DND-41 (cell line): ENCODE results near the gene P2RX5.
A peak's percentile ranks its signal among the peaks of the same experiment; 100 is the strongest.

Experiments
- ATAC-seq: fragments of 200-7000 bp; cut with Tn5 transposase; 3 replicates; pipeline ENCODE4 v1.9.1; 2021; ENCODE audit warnings: low read depth; ENCODE audit not compliant: insufficient read depth
- DNase-seq: peaks from one replicate; pipeline ENCODE4 v3.0.0-alpha.2; 2020
- H2AFZ ChIP-seq: 2 replicates; pipeline ENCODE4 v1.6.0; 2012; ENCODE audit warnings: low read depth, low read length
- H3K27ac ChIP-seq: 2 replicates; pipeline ENCODE4 v1.5.1; 2012; ENCODE audit warnings: low read length, inconsistent platforms
- H3K27me3 ChIP-seq: fragments of 200-600 bp; sonication (generic); 2 replicates; pipeline ENCODE4 v1.6.0; 2012; ENCODE audit warnings: low read length, mild to moderate bottlenecking, inconsistent platforms; ENCODE audit not compliant: insufficient read depth, poor library complexity
- H3K36me3 ChIP-seq: 2 replicates; pipeline ENCODE4 v1.5.1; 2012; ENCODE audit warnings: low read length, inconsistent platforms; ENCODE audit not compliant: insufficient read depth
- H3K4me1 ChIP-seq: 2 replicates; pipeline ENCODE4 v1.5.1; 2012; ENCODE audit warnings: mild to moderate bottlenecking, low read length; ENCODE audit not compliant: insufficient read depth
- H3K4me2 ChIP-seq: 2 replicates; pipeline ENCODE4 v1.6.0; 2012; ENCODE audit warnings: mild to moderate bottlenecking, moderate library complexity, low read length, inconsistent platforms; ENCODE audit not compliant: insufficient read depth
- H3K4me3 ChIP-seq, 2 experiments: fragments of 200-600 bp in 1 of 2; shearing (Covaris generic) in 1 of 2; 2 replicates each; pipeline ENCODE4 v1.5.1; 2012 to 2016; ENCODE audit warnings: inconsistent platforms in 2 of 2, low read length in 2 of 2, mild to moderate bottlenecking in 2 of 2, low read depth in 1 of 2, moderate library complexity in 1 of 2
- H3K79me2 ChIP-seq: 2 replicates; pipeline ENCODE4 v1.6.0; 2012; ENCODE audit warnings: low read length, inconsistent platforms; ENCODE audit not compliant: insufficient read depth
- H3K9ac ChIP-seq: 2 replicates; pipeline ENCODE4 v1.6.0; 2012; ENCODE audit warnings: low read depth, mild to moderate bottlenecking, inconsistent platforms, low read length, moderate library complexity
- H3K9me3 ChIP-seq: 2 replicates; pipeline ENCODE4 v1.5.1; 2012; ENCODE audit warnings: low read length, moderate library complexity, mild to moderate bottlenecking, inconsistent platforms; ENCODE audit not compliant: insufficient read depth, severe bottlenecking
- H4K20me1 ChIP-seq: 2 replicates; pipeline ENCODE4 v1.6.0; 2012; ENCODE audit warnings: low read length; ENCODE audit not compliant: insufficient read depth
- CTCF ChIP-seq: IDR thresholded peaks from 2 replicates; pipeline ENCODE4 v1.5.1; 2012; ENCODE audit warnings: borderline replicate concordance, low read length, moderate library complexity, mild to moderate bottlenecking; ENCODE audit not compliant: poor library complexity, severe bottlenecking; ENCODE audit errors: extremely low read depth
- EZH2 ChIP-seq: IDR thresholded peaks from 3 replicates; pipeline ENCODE4 v1.6.1; 2012; ENCODE audit warnings: borderline replicate concordance, low read depth, mild to moderate bottlenecking, moderate library complexity, low read length, inconsistent platforms; ENCODE audit not compliant: severe bottlenecking

Gene P2RX5

GRCh38 chr17:3685174-3685573 lies 10.8 kb downstream of the P2RX5 start:
- ATAC-seq, result no peak
- H3K9me3 ChIP-seq, result no peaks in the 10 kb centered on the region
- H3K4me2 ChIP-seq, result no peak overlapping the region
- H3K27ac ChIP-seq, result no peak overlapping the region
- no peak overlapping the region for H3K4me3 ChIP-seq
- no peak for DNase-seq
- H3K79me2 ChIP-seq, result no peaks in the 10 kb centered on the region
- H4K20me1 ChIP-seq, result no peaks in the 10 kb centered on the region; the same call in 1 of the 2 replicates
- H2AFZ ChIP-seq, result no peak overlapping the region
- H3K4me1 ChIP-seq, result no peaks in the 10 kb centered on the region
- no peak for TF ChIP-seq CTCF
- no peak for TF ChIP-seq EZH2
- no peaks in the 10 kb centered on the region for H3K27me3 ChIP-seq
- H3K9ac ChIP-seq, result no peak overlapping the region
- H3K36me3 ChIP-seq, result no peaks in the 10 kb centered on the region; the same call in 1 of the 2 replicates

- Histone ChIP-seq H3K4me3 (no peak overlapping the region), H3K79me2 (no peaks in the 10 kb centered on the region), H3K27me3 (no peaks in the 10 kb centered on the region), H3K4me1 (no peaks in the 10 kb centered on the region), H3K27ac (no peak overlapping the region), H3K36me3 (no peaks in the 10 kb centered on the region), H3K9ac (no peak overlapping the region), H3K4me2 (no peak overlapping the region), H4K20me1 (no peaks in the 10 kb centered on the region; the same call in 1 of the 2 replicates), H2AFZ (no peak overlapping the region), H3K9me3 (no peaks in the 10 kb centered on the region)
- peak; percentile 95 for TF ChIP-seq CTCF
- no peak for TF ChIP-seq EZH2
- DNase-seq (peak; percentile 67), ATAC-seq (peak; percentile 92)
Observed at GRCh38 chr17:3683054-3683511, 12.9 kb downstream of the P2RX5 start.

GRCh38 chr17:3682033-3682432 lies 13.9 kb downstream of the P2RX5 start:
- H3K79me2 ChIP-seq, result no peaks in the 10 kb centered on the region
- ATAC-seq (no peak), DNase-seq (no peak)
- H3K4me3 ChIP-seq, result no peak overlapping the region
- H3K9me3 ChIP-seq, result no peaks in the 10 kb centered on the region
- no peak overlapping the region for H2AFZ ChIP-seq
- no peak overlapping the region for H3K27ac ChIP-seq
- no peaks in the 10 kb centered on the region; the same call in 1 of the 2 replicates for H4K20me1 ChIP-seq
- H3K9ac ChIP-seq, result no peak overlapping the region
- no peaks in the 10 kb centered on the region for H3K4me1 ChIP-seq
- no peaks in the 10 kb centered on the region for H3K27me3 ChIP-seq
- no peaks in the 10 kb centered on the region for H3K36me3 ChIP-seq
- TF ChIP-seq EZH2 (no peak), CTCF (no peak)
- H3K4me2 ChIP-seq, result no peak overlapping the region

GRCh38 chr17:3681565-3681964 lies 14.4 kb downstream of the P2RX5 start:
- Histone ChIP-seq H2AFZ (no peak overlapping the region), H4K20me1 (no peaks in the 10 kb centered on the region; the same call in 1 of the 2 replicates), H3K4me2 (no peak overlapping the region), H3K9me3 (no peaks in the 10 kb centered on the region), H3K36me3 (no peaks in the 10 kb centered on the region), H3K79me2 (no peaks in the 10 kb centered on the region), H3K27ac (no peak overlapping the region), H3K4me1 (no peaks in the 10 kb centered on the region), H3K27me3 (no peaks in the 10 kb centered on the region), H3K4me3 (no peak overlapping the region), H3K9ac (no peak overlapping the region)
- ATAC-seq, result no peak
- DNase-seq, result no peak
- TF ChIP-seq EZH2, result no peak
- no peak for TF ChIP-seq CTCF
